PC-9 (cell line): Measurements from ENCODE around the gene KIAA0513. TPM values are rescaled to one million over a fixed set of nuclear protein-coding genes. Genes with fewer than 3 reads are reported as not detected.

Source experiments
- BruUV-seq: library from RNA; stranded (reverse); fragments of 400-500 nt; replicated peaks from 2 replicates; lab custom pipeline; 2021; lab: Mats Ljungman, UMichigan
- CTCF ChIA-PET: fragments of 300-600 bp; sonication (Branson Sonifier 250); formaldehyde crosslinking; loops from one replicate; lab custom pipeline; 2022; ENCODE audit warnings: antibody characterized with exemption; lab: Charles Lee
- POLR2A ChIA-PET: fragments of 300-600 bp; sonication (Branson Sonifier 250); formaldehyde crosslinking; loops from one replicate; lab custom pipeline; 2022; ENCODE audit warnings: antibody characterized with exemption; ENCODE audit not compliant: unreplicated experiment; lab: Charles Lee
- DNase-seq, 2 experiments: peaks; one replicate each; pipeline versions ENCODE4 v3.0.0 to v3.0.0-alpha.2; 2015 to 2022; ENCODE audit warnings: mixed read lengths in 1 of 2
- H2AFZ ChIP-seq: fragments of 200-600 bp; sonication (generic); 2 replicates; pipeline ENCODE4 v1.8.1; 2017; ENCODE audit warnings: antibody characterized with exemption
- H3F3A ChIP-seq: fragments of 200-600 bp; sonication (generic); 2 replicates; pipeline ENCODE4 v1.8.1; 2017; ENCODE audit warnings: antibody characterized with exemption, mild to moderate bottlenecking, low read depth; ENCODE audit not compliant: insufficient read depth
- H3K27ac ChIP-seq: fragments of 200-600 bp; sonication (generic); 2 replicates; pipeline ENCODE4 v1.6.1; 2016; ENCODE audit warnings: mixed run types
- H3K27me3 ChIP-seq: fragments of 200-600 bp; sonication (generic); 2 replicates; pipeline ENCODE4 v1.6.1; 2016; ENCODE audit warnings: low read depth, mixed run types; ENCODE audit not compliant: insufficient read depth
- H3K36me3 ChIP-seq: fragments of 200-600 bp; sonication (generic); 2 replicates; pipeline ENCODE4 v1.6.1; 2016; ENCODE audit warnings: low read depth, mixed run types
- H3K4me1 ChIP-seq: fragments of 200-600 bp; sonication (generic); replicated peaks from 2 replicates; pipeline ENCODE4 v1.6.1; 2016; ENCODE audit warnings: mixed run types; ENCODE audit not compliant: insufficient read depth
- H3K4me2 ChIP-seq: fragments of 200-600 bp; sonication (generic); 2 replicates; pipeline ENCODE4 v1.6.1; 2017; ENCODE audit warnings: mixed run types
- H3K4me3 ChIP-seq: fragments of 200-600 bp; sonication (generic); 2 replicates; pipeline ENCODE4 v1.6.1; 2016; ENCODE audit warnings: mixed run types
- H3K79me2 ChIP-seq: fragments of 200-600 bp; sonication (generic); 2 replicates; pipeline ENCODE4 v1.6.1; 2017; ENCODE audit warnings: low read depth, mixed run types
- H3K9me2 ChIP-seq: fragments of 200-600 bp; sonication (generic); 2 replicates; pipeline ENCODE4 v1.8.1; 2017; ENCODE audit warnings: mild to moderate bottlenecking; ENCODE audit not compliant: insufficient read depth
- H3K9me3 ChIP-seq: fragments of 200-600 bp; sonication (generic); 2 replicates; pipeline ENCODE4 v1.8.1; 2016; ENCODE audit warnings: low read depth; ENCODE audit not compliant: insufficient read depth
- H4K20me1 ChIP-seq: fragments of 200-600 bp; sonication (generic); 2 replicates; pipeline ENCODE4 v1.8.1; 2017; ENCODE audit not compliant: insufficient read depth
- EZH2 ChIP-seq: fragments of 200-600 bp; sonication (generic); IDR thresholded peaks from 2 replicates; pipeline ENCODE4 v1.8.0; 2017; ENCODE audit warnings: antibody characterized with exemption, low read depth
- intact Hi-C: fragments of 100-400 bp; cut with micrococcal nuclease; formaldehyde crosslinking; loops from one replicate; pipeline ENCODE4 v1.10.0; 2022; ENCODE audit not compliant: unreplicated experiment
- total RNA-seq: library from RNA; stranded (reverse); gene quantifications from 2 replicates; pipeline ENCODE4 v1.2.3, GENCODE V29; 2021
- TF ChIP-seq, protein P1 (sequence below): fragments of 200-600 bp; sonication (generic); conservative IDR thresholded peaks from 2 replicates; pipeline ENCODE4 v1.6.1; 2017; ENCODE audit warnings: mixed run types, antibody characterized with exemption, mild to moderate bottlenecking, moderate library complexity

The KIAA0513 gene
- total RNA-seq, 1 experiment from 2014 or later, result 4.3 TPM

DNA sequence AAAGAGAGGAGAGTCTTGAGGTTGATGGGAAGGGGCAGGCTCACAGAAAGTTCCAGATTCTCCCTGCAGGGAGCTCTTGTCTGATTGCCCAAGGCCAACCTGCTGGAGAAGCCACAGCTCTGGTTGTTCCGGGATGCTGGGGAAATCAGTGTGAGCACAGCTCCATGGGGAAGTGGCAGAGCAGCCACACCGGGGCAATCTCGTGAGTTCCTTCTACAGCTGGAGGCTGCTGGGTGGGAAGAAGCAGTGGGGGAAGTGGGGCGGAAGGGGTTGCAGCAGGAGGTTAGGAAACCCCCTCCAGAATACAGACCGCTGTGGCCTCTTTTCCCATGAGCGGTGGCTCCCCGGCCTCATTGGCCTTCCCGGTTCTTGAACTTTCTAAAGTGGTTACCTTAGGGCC is 34.0 kb downstream of the KIAA0513 start:
- H3K4me3 ChIP-seq, result no peak overlapping the region
- H4K20me1 ChIP-seq, result no peaks in the 10 kb centered on the region
- no TSS peak for BruUV-seq
- H2AFZ ChIP-seq, result no peak overlapping the region
- ChIA-PET POLR2A (no interaction called here), CTCF (no interaction called here)
- no peaks in the 10 kb centered on the region for H3K79me2 ChIP-seq
- H3F3A ChIP-seq, result no peaks in the 10 kb centered on the region
- no peak overlapping the region for H3K27ac ChIP-seq
- no peak for TF ChIP-seq EZH2
- TF ChIP-seq, protein P1, sequence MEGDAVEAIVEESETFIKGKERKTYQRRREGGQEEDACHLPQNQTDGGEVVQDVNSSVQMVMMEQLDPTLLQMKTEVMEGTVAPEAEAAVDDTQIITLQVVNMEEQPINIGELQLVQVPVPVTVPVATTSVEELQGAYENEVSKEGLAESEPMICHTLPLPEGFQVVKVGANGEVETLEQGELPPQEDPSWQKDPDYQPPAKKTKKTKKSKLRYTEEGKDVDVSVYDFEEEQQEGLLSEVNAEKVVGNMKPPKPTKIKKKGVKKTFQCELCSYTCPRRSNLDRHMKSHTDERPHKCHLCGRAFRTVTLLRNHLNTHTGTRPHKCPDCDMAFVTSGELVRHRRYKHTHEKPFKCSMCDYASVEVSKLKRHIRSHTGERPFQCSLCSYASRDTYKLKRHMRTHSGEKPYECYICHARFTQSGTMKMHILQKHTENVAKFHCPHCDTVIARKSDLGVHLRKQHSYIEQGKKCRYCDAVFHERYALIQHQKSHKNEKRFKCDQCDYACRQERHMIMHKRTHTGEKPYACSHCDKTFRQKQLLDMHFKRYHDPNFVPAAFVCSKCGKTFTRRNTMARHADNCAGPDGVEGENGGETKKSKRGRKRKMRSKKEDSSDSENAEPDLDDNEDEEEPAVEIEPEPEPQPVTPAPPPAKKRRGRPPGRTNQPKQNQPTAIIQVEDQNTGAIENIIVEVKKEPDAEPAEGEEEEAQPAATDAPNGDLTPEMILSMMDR, result no peak
- H3K36me3 ChIP-seq, result no peaks in the 10 kb centered on the region
- intact Hi-C loops, result no loop called here
- H3K9me2 ChIP-seq, result no peaks in the 10 kb centered on the region
- H3K4me2 ChIP-seq, result no peak overlapping the region
- no peak for DNase-seq
- H3K4me1 ChIP-seq, result no peaks in the 10 kb centered on the region
- no peaks in the 10 kb centered on the region for H3K27me3 ChIP-seq
- H3K9me3 ChIP-seq, result no peaks in the 10 kb centered on the region

DNA sequence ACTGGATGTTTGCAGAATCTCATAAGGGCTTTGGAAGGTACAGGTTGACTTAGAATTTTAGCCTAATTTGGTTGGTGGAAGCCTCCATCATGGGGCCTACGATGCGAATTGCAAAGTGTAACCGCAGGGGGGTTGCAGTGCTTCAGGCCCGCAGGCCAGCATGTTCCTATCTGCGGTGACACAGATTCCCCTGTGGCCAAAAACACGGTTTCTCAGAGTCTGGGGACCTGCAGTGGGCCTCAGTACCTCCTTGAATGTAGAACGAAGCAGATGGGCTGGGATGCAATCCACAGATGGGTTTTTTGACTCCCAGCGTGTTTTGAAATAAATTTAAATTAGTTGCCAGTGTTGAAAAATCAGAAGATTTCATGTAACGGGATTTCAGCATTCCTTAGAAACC is 34.7 kb downstream of the KIAA0513 start:
- BruUV-seq, result no TSS peak
- no peak for TF ChIP-seq EZH2
- TF ChIP-seq, protein P1, result no peak

GRCh38 chr16:85062845-85063244 is 35.2 kb downstream of the KIAA0513 start:
- Histone ChIP-seq H3K4me1 (no peaks in the 10 kb centered on the region), H2AFZ (no peak overlapping the region), H3K9me3 (no peaks in the 10 kb centered on the region), H4K20me1 (no peaks in the 10 kb centered on the region), H3K4me3 (no peak overlapping the region), H3K27ac (no peak overlapping the region), H3K36me3 (no peaks in the 10 kb centered on the region), H3K4me2 (no peak overlapping the region), H3K9me2 (no peaks in the 10 kb centered on the region), H3K79me2 (no peaks in the 10 kb centered on the region), H3K27me3 (no peaks in the 10 kb centered on the region), H3F3A (no peaks in the 10 kb centered on the region)
- POLR2A ChIA-PET, result interaction anchor here (1.0 kb wide), 1 partner anchor 43 kb away, joined by 3 read pairs; no protein-coding TSS in a partner anchor
- DNase-seq, result no peak
- BruUV-seq, result no TSS peak
- intact Hi-C loops, result no loop called here
- TF ChIP-seq, protein P1, result no peak
- TF ChIP-seq EZH2, result no peak
- CTCF ChIA-PET, result interaction anchor here (0.6 kb wide), 1 partner anchor 34 kb away, joined by 5 read pairs; no protein-coding TSS in a partner anchor

More for the DNA sequence above, 34.7 kb downstream of the KIAA0513 start:
- ChIA-PET CTCF (interaction anchor here (0.6 kb wide), 1 partner anchor 34 kb away, joined by 5 read pairs; no protein-coding TSS in a partner anchor), POLR2A (interaction anchor here (1.0 kb wide), 1 partner anchor 43 kb away, joined by 3 read pairs; no protein-coding TSS in a partner anchor)
- no peaks in the 10 kb centered on the region for H3K36me3 ChIP-seq
- no peak overlapping the region for H3K4me3 ChIP-seq
- H3K9me3 ChIP-seq, result no peaks in the 10 kb centered on the region
- H3K27me3 ChIP-seq, result no peaks in the 10 kb centered on the region
- intact Hi-C loops, result no loop called here
- no peaks in the 10 kb centered on the region for H4K20me1 ChIP-seq
- no peak overlapping the region for H3K4me2 ChIP-seq
- H3K79me2 ChIP-seq, result no peaks in the 10 kb centered on the region
- DNase-seq, result no peak
- H3K9me2 ChIP-seq, result no peaks in the 10 kb centered on the region
- H3K27ac ChIP-seq, result no peak overlapping the region
- no peaks in the 10 kb centered on the region for H3F3A ChIP-seq
- no peak overlapping the region for H2AFZ ChIP-seq
- no peaks in the 10 kb centered on the region for H3K4me1 ChIP-seq
